RWPE2 (cell line): ENCODE measurements around the gene IGSF3.

ENCODE experiments used
- ATAC-seq: fragments of 200-7000 bp; cut with Tn5 transposase; 3 replicates; pipeline ENCODE4 v1.9.1; 2021; ENCODE audit warnings: low read depth
- DNase-seq: peaks from one replicate; pipeline ENCODE4 v3.0.0-alpha.2; 2020; ENCODE audit warnings: low spot score
- H3K27ac ChIP-seq: fragments of 450-650 bp; 2 replicates; pipeline ENCODE4 v1.5.1; 2017; ENCODE audit warnings: mild to moderate bottlenecking; ENCODE audit not compliant: poor library complexity, severe bottlenecking
- H3K27me3 ChIP-seq: fragments of 250-450 bp; sonication (Bioruptor Pico); 2 replicates; pipeline ENCODE4 v1.5.1; 2021; ENCODE audit warnings: mild to moderate bottlenecking, moderate library complexity; ENCODE audit not compliant: insufficient read depth, poor library complexity, severe bottlenecking
- H3K36me3 ChIP-seq: fragments of 250-450 bp; sonication (Bioruptor Pico); 2 replicates; pipeline ENCODE4 v1.5.1; 2020; ENCODE audit warnings: low read depth, mild to moderate bottlenecking, moderate library complexity
- H3K4me1 ChIP-seq: fragments of 250-450 bp; sonication (Bioruptor Pico); 2 replicates; pipeline ENCODE4 v1.5.1; 2021; ENCODE audit warnings: mild to moderate bottlenecking, moderate library complexity; ENCODE audit not compliant: insufficient read depth, poor library complexity, severe bottlenecking
- H3K4me3 ChIP-seq: fragments of 250-450 bp; sonication (Bioruptor Pico); 2 replicates; pipeline ENCODE4 v1.5.1; 2021; ENCODE audit warnings: mild to moderate bottlenecking, moderate library complexity; ENCODE audit not compliant: severe bottlenecking
- H3K9me3 ChIP-seq: fragments of 250-450 bp; sonication (Bioruptor Pico); 2 replicates; pipeline ENCODE4 v1.5.1; 2021; ENCODE audit warnings: mild to moderate bottlenecking, moderate library complexity; ENCODE audit not compliant: severe bottlenecking
- TF ChIP-seq, protein P1 (sequence below): fragments of 450-650 bp; IDR thresholded peaks from one replicate; pipeline ENCODE4 v1.5.1; 2017; ENCODE audit warnings: mild to moderate bottlenecking, moderate library complexity; ENCODE audit not compliant: poor library complexity, severe bottlenecking

IGSF3 gene

DNA sequence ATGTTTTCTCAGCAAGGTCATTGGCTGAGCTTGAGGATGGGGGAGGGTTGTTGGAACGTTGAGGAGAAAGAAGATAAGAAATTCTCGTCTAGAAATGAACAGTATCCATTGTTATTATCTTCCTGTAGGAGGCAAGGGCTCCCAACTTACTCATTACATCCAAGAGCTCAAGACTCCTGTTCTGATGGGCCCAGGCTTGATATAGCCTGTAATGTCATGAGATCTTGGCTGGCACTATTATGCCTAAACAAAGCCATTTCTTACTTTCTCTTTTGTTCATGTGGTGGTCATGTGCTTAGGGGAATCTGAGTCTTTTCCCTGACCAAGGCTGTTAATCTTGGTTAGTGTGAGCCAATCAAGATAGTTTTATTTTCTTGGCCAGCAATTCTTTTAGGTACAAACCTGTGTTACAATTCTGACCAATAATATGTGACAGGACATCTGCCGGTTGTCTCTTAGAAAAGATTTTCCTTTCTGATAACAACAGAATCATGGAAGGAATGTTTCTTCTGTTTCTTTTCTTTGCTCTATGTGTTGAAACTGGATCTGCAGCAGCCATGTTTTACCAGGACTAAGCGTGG, 15.2 kb upstream of the IGSF3 start:
- TF ChIP-seq, protein P1, sequence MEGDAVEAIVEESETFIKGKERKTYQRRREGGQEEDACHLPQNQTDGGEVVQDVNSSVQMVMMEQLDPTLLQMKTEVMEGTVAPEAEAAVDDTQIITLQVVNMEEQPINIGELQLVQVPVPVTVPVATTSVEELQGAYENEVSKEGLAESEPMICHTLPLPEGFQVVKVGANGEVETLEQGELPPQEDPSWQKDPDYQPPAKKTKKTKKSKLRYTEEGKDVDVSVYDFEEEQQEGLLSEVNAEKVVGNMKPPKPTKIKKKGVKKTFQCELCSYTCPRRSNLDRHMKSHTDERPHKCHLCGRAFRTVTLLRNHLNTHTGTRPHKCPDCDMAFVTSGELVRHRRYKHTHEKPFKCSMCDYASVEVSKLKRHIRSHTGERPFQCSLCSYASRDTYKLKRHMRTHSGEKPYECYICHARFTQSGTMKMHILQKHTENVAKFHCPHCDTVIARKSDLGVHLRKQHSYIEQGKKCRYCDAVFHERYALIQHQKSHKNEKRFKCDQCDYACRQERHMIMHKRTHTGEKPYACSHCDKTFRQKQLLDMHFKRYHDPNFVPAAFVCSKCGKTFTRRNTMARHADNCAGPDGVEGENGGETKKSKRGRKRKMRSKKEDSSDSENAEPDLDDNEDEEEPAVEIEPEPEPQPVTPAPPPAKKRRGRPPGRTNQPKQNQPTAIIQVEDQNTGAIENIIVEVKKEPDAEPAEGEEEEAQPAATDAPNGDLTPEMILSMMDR = no peak
- H3K4me3 ChIP-seq = no peak overlapping the region
- H3K4me1 ChIP-seq = peaks cover 9% of the 10 kb centered on the region
- H3K9me3 ChIP-seq = no peaks in the 10 kb centered on the region
- DNase-seq (no peak), ATAC-seq (no peak)
- H3K27ac ChIP-seq = no peak overlapping the region
- no peaks in the 10 kb centered on the region for H3K36me3 ChIP-seq
- H3K27me3 ChIP-seq = no peaks in the 10 kb centered on the region

GRCh38 chr1:116681343-116681899, 13.9 kb upstream of the IGSF3 start:
- Histone ChIP-seq H3K27ac (peak overlapping the region; percentile 23), H3K9me3 (no peaks in the 10 kb centered on the region), H3K36me3 (no peaks in the 10 kb centered on the region), H3K4me3 (no peak overlapping the region), H3K4me1 (peaks cover 6% of the 10 kb centered on the region), H3K27me3 (no peaks in the 10 kb centered on the region)
- TF ChIP-seq, protein P1 = no peak
- no peak for DNase-seq
- ATAC-seq = no peak

DNA sequence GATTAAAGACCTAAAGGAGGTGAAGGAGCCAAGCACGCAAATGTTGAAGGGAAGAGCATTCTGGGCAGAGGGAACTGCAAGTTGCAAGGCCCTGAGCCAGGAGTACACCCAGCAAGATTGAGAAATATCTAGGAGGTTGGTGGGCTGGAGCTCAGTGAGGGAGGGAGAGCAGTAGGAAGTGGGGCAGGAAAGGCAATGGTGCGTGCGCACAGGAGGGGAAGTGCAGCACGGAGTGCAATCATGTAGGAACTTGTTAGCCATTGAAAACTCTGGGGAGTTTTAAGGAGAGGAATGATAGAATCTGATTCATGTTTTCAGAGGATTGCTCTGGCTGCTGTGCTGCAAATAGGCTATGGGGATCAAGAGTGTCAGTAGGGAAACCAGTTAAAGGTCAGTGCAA, 13.2 kb upstream of the IGSF3 start:
- H3K4me1 ChIP-seq = peaks cover 6% of the 10 kb centered on the region
- H3K27me3 ChIP-seq = no peaks in the 10 kb centered on the region
- no peaks in the 10 kb centered on the region for H3K9me3 ChIP-seq
- ATAC-seq (peak; percentile 76), DNase-seq (no peak)
- H3K36me3 ChIP-seq = no peaks in the 10 kb centered on the region
- TF ChIP-seq, protein P1 = no peak
- H3K4me3 ChIP-seq = no peak overlapping the region
- H3K27ac ChIP-seq = peak overlapping the region; percentile 23

DNA sequence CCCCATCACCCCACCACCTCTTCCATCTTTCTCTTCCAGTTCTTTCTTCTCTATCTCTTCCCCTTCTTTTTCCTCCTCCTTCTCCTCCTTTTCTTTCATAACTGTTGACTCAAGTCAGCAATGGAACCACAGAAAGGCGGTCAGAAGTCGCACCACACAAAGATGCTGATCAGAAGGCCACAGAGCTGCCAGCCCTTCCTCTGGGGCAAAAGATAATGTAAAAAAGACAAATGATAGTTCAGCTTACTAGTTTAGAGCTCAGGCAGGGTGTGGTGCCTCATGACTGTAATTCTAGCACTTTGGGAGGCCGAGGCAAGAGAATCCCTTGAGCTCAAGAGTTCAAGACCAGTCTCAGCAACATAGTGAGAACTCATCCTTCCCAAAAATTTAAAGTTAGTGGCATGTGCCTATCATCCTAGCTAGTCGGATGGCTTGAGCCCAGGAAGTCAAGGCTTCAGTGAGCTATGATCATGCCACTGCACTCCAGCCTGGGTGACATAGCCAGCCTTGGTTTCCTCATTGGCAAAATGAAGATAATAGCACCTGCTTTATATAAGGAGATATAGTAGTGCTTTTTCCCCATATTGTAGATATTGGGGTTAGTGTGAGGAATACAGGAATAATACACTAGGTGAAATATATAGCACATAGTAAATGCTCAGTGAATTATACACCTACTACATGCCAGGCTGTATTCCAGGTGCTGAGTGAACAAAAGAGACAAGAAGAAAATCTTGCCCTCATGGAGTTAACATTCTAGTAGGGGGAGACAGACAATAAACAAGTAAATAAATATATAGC, 12.5 kb upstream of the IGSF3 start:
- Histone ChIP-seq H3K9me3 (no peaks in the 10 kb centered on the region), H3K36me3 (no peaks in the 10 kb centered on the region), H3K27ac (no peak overlapping the region), H3K27me3 (no peaks in the 10 kb centered on the region), H3K4me1 (peaks cover 6% of the 10 kb centered on the region), H3K4me3 (no peak overlapping the region)
- ATAC-seq (no peak), DNase-seq (no peak)
- TF ChIP-seq, protein P1 = no peak
